ENCODE measurements around the gene MED25.

MED25 gene

DNA sequence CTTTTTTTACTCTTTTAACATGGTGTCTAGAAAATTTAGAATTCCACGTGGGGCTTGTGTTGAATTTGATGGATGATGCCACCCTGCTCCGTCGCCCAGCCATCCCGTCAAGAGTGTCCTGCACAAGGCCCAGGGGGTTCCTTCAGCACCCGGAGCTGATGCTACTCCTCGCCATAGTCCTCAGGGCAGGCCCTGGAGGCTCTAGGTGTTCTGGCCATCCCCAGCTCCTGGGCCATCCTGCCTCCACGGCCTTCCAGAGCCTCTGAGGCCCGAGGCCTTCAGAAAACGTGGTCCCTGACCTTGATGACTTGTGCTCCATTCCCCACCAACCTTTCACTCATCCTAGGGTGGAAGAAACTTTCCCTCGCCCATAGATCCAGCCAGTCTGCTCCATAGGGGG lies 55.7 kb downstream of the MED25 start:
- ATAC-seq (no peak), DNase-seq (no peak)

DNA sequence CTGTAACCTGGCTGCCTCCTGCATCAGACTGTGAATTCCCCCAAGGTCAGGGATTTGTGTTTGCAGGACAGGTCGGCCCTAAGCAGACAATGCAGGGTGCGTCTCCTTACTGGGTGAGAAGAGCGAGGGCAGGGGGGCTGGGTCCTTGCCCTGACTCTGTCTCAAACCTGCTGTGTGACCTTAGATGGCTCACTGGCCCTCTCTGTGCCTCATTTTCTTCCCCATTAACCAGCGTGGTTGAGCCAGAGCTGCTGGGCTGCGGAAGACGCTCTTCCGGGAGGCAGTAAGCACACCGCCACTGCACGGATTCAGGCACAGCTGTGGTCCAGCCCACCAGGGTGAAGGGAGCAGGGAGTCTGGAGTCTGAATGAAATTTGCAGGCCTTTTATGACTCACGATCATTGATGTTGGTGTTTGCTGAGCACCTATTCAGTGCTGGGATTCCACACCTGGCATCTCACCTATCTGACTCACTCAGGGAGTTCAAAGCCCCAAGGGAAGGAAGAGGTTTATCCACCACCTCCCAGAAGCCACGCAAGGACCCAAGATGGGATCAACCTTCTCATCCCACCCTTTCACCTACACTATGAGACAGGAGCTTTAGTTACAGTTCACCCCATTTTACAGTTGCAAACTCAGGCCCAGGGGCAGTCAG lies 56.5 kb downstream of the MED25 start:
- DNase-seq (no peak), ATAC-seq (no peak)

DNA sequence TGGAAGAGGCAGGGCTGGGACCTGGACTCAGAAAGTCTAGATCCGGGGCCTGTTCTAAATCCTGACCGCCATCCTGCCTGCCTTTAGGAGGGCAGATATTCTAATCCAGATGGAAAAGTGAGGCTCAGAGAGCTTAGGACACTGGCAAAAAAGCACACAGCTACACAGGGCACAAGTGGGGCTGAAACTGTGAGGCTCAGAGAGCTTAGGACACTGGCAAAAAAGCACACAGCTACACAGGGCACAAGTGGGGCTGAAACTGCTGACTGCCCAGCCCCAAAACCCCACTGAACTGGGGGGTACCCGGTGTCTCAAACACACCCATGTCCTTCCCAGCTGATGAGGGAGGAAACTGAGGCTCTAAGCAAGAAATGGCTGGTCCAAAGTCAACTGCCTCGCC lies 57.1 kb downstream of the MED25 start:
- no peak for ATAC-seq
- no peak for DNase-seq

DNA sequence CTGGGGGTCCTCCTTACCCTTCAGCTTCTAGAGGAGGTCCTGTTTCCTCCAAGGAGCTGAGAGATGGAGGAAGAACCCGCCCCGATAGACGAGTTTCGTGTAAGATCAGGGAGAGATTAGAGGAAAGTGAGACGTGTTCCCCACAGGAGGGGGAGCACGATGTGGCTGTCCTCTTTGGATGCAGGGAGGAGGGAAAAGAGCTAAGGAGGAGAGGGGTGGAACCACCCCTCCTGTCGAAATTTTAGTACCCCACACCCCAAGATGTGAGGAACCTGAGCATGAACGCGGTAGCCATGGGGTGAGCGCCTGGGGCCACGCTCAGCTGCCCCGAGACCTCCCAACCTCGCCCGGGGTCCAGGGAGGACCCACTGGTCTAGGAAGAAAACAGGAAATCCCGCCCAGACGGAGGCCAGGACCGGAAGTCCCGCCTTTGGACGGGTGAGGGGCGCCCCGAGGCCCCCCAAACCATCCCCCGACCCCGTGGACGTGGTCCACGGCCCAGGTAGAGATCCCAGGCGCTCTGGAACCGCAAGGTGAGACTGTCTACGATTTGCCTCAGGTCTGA lies 57.9 kb downstream of the MED25 start:
- DNase-seq (peak; percentile 70), ATAC-seq (no peak)

DNA sequence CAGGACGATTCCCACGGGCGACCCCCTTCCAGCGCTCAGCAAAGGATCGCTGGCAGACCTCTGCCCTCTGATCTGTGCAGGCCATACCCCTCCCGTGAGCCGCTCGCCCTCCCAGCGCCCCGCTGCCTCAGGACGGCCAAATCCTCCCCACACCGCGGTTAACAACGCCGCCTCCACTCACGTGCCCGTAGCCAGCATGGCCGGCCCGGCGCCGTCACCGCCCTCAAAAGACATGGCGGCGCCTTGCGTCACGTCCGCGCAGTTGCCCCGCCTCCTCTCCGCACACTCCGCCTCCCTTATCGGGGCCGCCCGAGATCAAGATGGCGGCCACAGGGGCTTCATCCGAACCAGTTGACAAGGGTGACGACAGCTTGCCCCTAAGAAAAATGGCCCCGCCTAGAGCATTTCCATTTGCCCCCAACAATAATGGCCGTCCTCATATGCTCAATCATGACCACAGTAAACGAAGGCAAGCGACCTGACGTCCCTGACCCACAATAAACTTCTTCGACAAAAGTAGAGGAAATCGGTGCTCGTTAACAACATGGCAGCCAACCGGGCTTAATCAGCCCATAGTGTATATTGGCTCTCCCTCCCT lies 58.4 kb downstream of the MED25 start:
- ATAC-seq (peak; percentile 53), DNase-seq (peak; percentile 97)

DNA sequence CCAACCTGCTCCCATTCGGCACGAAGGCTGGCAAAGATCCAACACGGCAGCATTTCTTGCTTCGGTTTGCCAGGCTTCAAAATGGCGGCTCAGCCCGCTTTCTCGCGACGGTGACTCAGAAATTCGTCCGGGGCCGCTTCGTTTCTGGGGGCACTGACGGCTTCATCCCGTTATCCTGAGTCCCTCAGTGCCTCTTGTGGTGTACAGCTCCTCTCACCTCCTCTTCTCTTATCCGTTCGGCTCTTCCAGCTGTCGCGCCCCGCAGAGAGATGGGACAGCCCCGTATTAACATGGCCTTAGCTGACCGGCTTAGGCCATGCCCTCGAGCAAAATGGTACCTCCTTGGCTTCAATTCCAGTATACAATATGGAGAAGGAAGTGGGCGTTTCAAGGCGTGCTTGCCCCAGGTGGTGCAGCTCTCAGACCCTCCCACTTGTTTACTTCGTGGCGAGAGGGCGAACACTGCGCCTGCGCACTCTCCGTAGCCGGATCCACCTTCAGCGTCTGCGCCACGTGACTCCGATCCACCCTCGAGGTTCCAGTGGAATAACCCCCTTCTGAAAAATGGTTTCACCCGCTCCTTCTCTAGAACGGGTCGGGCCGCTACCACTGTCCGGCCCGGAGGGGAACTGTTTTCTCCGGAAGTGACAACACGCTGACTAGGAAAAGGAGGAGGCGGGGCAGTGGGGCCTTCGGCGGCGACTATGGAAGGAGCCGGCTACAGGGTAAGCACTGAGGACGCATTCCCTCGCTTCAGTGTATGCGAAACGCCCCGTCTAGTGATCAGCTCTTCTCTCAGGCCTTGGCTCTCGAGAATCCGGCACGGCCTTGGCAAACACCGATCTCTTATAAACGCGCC lies 59.2 kb downstream of the MED25 start, which contains the start of the genes AKT1S1 and TBC1D17:
Gene AKT1S1 (minus strand): TSS at position 336 of the 859 bp plus-strand sequence. CDS start 4,060 bp downstream, outside the sequence.
Gene TBC1D17 (plus strand): TSS at position 683 of the 859 bp plus-strand sequence. CDS start 22 bp downstream, at position 705.
- ATAC-seq (peak; percentile 75), DNase-seq (peak; percentile 98)

DNA sequence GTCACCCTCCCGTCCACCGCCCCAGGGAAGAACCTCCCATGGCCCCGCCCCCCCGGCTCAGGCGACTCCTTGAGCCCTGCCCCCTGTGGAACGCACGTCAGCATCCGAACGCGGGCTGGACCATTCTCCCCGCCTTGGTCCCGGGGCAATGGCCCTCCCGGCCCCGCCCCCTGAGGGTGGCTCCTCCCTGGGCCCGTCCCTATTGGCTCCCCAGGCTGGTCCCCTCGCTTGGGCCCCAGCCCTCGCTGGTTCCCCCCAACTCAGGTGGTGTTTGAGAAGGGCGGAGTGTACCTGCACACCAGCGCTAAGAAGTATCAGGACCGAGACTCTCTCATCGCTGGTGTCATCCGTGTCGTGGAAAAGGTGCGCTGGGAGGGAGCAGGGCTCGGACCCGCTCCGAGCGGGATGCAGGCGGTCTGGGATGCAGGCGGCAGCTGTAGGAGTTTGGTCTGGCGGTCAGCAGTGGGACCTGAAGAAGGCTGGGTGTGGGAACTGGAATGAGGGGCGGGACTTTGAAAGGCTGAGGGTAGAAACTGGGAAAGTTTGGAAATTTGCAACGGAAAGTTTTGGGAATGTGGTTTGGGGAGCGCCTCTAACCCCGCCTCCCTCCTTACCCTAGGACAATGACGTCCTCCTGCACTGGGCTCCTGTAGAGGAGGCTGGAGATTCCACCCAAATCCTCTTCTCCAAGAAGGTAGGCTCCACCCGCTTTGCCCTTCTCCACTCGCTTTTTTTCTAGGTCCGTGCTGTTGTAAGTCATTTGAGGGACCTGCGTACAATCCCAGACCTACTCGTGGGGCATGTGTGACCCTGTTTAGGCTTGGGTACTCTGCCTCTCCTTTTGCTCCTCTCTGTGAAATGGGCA lies 60.0 kb downstream of the MED25 start:
- ATAC-seq (peak; percentile 88), DNase-seq (peak; percentile 100)

DNA sequence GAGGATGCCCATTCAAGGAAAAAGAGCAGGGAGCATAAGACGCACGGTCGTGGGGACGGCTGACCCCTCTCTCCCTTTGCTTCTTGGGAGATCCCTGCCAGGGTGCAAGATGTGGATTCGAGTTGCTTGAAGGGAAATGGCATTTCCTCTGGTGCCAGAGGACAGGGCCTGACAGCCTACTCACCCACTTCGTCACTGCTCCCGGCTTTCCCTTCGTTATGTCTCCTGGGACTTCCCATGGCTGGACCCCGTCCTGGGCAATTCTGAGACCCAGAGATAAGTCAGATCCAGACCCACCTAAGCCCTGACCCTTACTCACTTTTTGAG lies 60.6 kb downstream of the MED25 start:
- ATAC-seq, result no peak
- no peak for DNase-seq

DNA sequence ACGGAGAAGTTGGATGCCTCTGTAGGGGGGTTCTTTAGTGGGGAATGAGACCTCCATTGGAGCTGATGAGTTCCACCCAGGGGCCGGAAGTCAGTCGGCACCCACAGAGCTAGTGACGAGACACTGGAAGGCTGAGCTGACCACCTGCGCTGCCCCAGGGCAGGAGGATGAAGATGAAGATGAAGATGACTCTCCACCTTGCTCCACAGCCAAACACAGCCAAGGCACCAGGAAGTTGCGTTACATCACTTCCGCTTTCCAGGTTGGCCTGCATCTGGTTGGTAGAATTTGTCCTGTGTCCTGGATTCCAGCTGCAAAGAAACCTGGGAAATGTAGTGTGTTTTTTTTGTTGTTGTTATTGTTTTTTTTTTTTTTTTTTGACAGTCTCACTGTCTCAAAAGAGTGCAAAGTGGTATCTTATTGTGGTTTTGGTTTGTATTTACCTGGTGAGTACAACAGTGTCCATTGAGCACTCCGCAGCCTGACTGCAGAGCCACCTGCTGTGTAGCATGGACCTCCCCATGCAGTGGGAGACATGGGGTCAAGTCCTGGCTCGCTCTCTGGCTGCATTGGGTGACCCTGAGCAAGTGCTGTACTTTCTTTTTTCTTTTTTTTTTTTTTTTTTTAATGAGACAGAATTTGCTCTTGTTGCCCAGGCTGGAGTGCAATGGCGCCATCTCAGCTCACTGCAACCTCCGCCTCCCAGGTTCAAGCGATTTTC lies 61.3 kb downstream of the MED25 start:
- ATAC-seq (no peak), DNase-seq (no peak)

DNA sequence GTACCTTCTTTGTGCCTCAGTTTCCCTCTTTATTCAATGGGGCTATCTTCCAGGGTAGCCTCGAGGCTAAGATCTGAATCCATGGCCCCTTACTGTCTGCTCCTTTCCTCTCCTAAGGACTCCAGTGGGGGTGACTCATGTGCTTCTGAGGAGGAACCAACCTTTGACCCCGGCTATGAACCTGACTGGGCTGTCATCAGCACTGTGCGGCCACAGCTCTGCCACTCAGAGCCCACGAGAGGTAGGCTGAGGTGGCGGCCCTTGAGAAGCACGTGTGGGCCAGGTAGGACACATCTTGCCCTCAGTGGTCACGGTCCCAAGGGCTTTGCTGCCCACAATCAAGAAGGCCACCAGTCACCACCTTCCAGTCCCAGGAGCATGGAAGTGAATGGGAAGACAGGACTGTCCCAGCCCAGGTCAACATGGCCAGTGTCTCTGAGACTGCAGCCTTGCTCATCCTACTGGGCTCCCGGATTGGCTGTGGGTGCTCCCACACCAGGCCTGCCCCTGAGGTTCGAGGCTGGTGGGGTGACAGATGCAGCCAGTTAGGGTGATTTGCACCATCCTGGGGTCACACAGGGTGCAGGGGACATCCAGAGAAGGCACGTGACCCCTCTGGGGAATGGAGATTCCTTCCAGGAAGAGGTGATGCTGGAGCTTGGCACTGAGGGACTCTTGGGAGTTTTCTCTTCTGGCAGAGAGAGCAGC lies 62.2 kb downstream of the MED25 start:
- ATAC-seq (no peak), DNase-seq (no peak)

DNA sequence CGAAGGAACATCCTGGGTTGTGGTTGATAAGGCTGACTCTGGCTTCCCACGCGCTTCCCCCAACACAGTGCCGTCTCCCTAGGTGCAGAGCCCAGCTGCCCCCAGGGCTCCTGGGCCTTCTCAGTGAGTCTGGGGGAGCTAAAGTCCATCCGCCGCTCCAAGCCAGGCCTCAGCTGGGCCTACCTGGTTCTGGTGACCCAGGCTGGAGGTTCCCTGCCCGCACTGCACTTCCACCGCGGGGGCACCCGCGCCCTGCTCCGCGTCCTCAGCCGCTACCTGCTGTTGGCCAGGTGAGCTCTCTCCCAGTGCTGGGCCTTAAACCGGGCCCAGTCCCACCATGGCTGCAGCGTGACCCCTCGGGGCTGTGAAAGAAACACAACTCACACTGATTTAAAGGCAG lies 63.1 kb downstream of the MED25 start:
- ATAC-seq (no peak), DNase-seq (no peak)

DNA sequence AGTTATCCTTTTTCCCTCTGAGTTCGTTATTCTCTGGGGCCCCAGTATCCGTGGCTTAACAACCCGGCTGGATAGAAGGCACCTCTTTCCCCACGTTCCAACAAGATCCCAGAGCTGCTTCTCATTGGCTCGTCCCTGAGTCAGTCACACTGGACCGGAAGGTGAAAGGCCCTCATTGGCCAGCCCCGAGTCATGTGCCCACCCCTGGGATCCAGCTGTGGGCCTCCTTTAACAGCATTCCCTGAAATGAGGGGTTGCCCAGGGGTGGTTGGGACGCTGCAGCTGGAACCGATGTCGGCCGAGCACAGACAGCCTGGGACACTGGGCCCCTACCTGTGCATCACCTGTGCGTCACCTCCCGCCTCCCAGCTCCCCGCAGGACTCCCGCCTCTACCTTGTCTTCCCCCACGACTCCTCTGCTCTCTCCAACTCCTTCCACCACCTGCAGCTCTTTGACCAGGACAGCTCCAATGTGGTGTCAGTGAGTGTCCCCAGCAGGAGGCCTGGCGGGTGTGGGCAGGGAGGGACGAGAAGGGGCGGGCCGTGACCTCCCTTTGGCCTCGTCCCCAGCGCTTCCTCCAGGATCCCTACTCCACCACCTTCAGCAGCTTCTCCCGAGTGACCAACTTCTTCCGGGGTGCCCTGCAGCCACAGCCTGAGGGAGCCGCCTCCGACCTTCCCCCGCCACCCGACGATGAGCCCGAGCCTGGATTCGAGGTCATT lies 63.7 kb downstream of the MED25 start:
- no peak for DNase-seq
- no peak for ATAC-seq

DNA sequence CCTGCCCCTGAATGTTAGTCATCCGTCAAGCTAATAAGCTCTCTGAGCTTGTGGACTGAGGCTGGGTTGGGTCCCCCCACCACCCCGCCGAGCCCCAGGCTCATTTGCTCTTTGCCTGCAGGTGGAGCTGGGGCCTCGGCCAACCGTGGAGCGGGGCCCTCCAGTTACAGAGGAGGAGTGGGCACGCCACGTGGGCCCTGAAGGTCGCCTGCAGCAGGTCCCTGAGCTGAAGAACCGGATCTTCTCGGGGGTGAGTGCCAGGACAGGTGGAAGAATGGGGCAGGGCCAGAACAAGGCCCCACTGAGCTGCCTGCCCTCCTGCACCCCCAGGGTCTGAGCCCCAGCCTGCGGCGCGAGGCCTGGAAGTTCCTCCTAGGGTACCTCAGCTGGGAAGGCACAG lies 64.6 kb downstream of the MED25 start:
- no peak for DNase-seq
- no peak for ATAC-seq

DNA sequence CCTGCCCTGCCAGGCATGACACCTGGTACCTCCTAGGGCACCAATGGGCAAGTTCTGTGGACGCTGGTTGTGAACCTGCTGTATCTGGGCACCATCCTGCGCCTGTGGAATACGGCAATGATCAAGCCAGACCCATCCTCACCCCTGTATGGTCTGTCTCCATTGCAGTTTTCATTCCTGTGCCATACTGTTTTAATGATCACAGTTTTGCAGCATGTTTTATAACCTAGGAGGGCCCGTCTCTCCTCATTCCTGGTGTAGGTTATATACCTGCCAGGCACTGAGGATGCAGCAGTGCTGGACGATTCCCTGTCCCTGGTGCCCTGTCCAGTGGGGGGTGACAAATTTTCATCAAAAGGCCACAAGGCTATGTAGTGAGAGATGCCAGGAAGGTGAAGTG lies 65.0 kb downstream of the MED25 start:
- DNase-seq (no peak), ATAC-seq (no peak)

DNA sequence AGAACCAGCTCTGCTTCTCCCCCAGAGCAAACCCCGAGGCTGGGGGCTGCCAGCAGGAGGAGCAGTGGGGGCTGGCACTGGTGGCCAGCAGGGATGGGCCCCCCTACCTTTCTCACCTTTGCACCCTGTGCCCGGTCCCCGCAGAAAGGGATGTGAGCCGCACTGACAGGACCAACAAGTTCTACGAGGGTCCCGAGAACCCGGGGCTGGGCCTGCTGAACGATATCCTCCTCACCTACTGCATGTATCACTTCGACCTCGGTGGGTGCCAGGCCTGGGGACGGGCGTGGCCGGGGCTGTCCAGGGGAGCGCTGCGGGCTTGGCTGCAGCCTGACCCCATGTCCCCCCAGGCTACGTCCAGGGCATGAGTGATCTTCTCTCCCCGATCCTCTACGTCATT lies 66.0 kb downstream of the MED25 start:
- no peak for DNase-seq
- ATAC-seq, result no peak

DNA sequence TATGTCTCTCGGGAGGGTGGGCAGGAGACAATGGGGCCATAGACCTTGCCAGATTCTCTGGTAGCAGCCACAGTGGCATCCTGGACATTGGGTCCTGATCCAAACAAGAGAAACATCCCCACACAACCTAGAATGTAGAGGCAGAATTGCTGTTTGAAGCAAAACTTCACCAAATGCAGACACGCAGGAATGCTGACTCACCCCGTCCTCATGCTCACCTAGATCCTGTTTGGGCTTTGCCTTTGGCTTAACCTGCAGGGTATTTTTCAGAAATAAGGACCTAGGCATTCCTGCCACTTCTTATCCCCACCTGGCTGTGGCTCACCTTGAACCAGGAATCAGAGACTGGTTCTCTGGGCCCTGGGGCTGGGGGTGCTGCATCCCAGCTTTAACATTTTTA lies 66.7 kb downstream of the MED25 start:
- ATAC-seq, result no peak
- no peak for DNase-seq
